GM10847 (cell line): ENCODE results near the gene GMDS.

Experiments
- POLR2A ChIP-seq: IDR thresholded peaks from 2 replicates; pipeline ENCODE4 v1.6.1; 2011; ENCODE audit not compliant: insufficient read length; ENCODE audit errors: extremely low read depth

Gene GMDS

GRCh38 chr6:1933292-1933691, 312.1 kb downstream of the GMDS start:
- TF ChIP-seq POLR2A: no peak

GRCh38 chr6:1931817-1932216, 313.6 kb downstream of the GMDS start:
- TF ChIP-seq POLR2A: no peak

- no peak for TF ChIP-seq POLR2A
Observed at GRCh38 chr6:1930356-1930755, 315.0 kb downstream of the GMDS start.

GRCh38 chr6:1929931-1930330, 315.5 kb downstream of the GMDS start:
- no peak for TF ChIP-seq POLR2A

GRCh38 chr6:1925743-1926430, 319.5 kb downstream of the GMDS start:
- no peak for TF ChIP-seq POLR2A

GRCh38 chr6:1923449-1923848, 322.0 kb downstream of the GMDS start:
- no peak for TF ChIP-seq POLR2A

- TF ChIP-seq POLR2A: no peak
Observed at GRCh38 chr6:1917626-1918371, 327.6 kb downstream of the GMDS start.

GRCh38 chr6:1916334-1917070, 328.9 kb downstream of the GMDS start:
- TF ChIP-seq POLR2A: no peak

GRCh38 chr6:1915226-1915625, 330.2 kb downstream of the GMDS start:
- no peak for TF ChIP-seq POLR2A

GRCh38 chr6:1913577-1913976, 331.8 kb downstream of the GMDS start:
- no peak for TF ChIP-seq POLR2A

- no peak for TF ChIP-seq POLR2A
Observed at GRCh38 chr6:1912731-1913130, 332.7 kb downstream of the GMDS start.

GRCh38 chr6:1911474-1911873, 333.9 kb downstream of the GMDS start:
- no peak for TF ChIP-seq POLR2A

- TF ChIP-seq POLR2A: no peak
Observed at GRCh38 chr6:1910621-1911407, 334.6 kb downstream of the GMDS start.

GRCh38 chr6:1908784-1909183, 336.6 kb downstream of the GMDS start:
- no peak for TF ChIP-seq POLR2A

GRCh38 chr6:1906609-1907008, 338.8 kb downstream of the GMDS start:
- no peak for TF ChIP-seq POLR2A
